Heart right ventricle (tissue), 16 donors: ENCODE results near the gene BTLA. TPM values are rescaled to one million over a fixed set of nuclear protein-coding genes. Genes with fewer than 3 reads are reported as not detected.

Experiments used
- ATAC-seq, 8 donors: fragments of 200-7000 bp; cut with Tn5 transposase; one replicate each; pipeline ENCODE4 v1.9.1; 2020; ENCODE audit warnings: mild to moderate bottlenecking in 8 of 8, moderate library complexity in 8 of 8, moderate number of reproducible peaks in 1 of 8
- DNase-seq, 2 donors: peaks; one replicate each; pipeline ENCODE4 v3.0.0-alpha.2; 2020
- H3K27ac ChIP-seq, 10 donors: fragments of 200-600 bp; sonication (generic) in 2 of 10; one replicate each; pipeline versions ENCODE4 v1.5.0 to v1.8.0; 2020 to 2022; ENCODE audit warnings: mild to moderate bottlenecking in 3 of 10
- H3K27me3 ChIP-seq, 7 donors: fragments of 200-600 bp; one replicate each; pipeline ENCODE4 v1.8.0; 2021 to 2022; ENCODE audit warnings: mild to moderate bottlenecking in 2 of 7
- H3K36me3 ChIP-seq, 9 donors: fragments of 200-600 bp; sonication (generic) in 1 of 9; one replicate each; pipeline versions ENCODE4 v1.5.0 to v1.8.0; 2020 to 2022; ENCODE audit warnings: mild to moderate bottlenecking in 2 of 9
- H3K4me1 ChIP-seq, 9 donors: fragments of 200-600 bp; sonication (generic) in 1 of 9; one replicate each; pipeline versions ENCODE4 v1.5.0 to v1.8.0; 2020 to 2022; ENCODE audit warnings: mild to moderate bottlenecking in 4 of 9
- H3K4me3 ChIP-seq, 10 donors: fragments of 200-600 bp; sonication (generic) in 2 of 10; one replicate each; pipeline versions ENCODE4 v1.5.0 to v1.8.0; 2020 to 2022; ENCODE audit warnings: mild to moderate bottlenecking in 7 of 10, moderate library complexity in 2 of 10
- H3K9me3 ChIP-seq, 11 donors: fragments of 200-600 bp in 10 of 11; sonication (generic) in 2 of 11; one replicate each; pipeline versions ENCODE4 v1.5.0 to v1.8.0; 2013 to 2022; ENCODE audit warnings: mild to moderate bottlenecking in 2 of 11, control low read depth in 1 of 11, moderate library complexity in 1 of 11
- CTCF ChIP-seq, 9 donors: fragments of 200-600 bp; sonication (generic) in 2 of 9; IDR thresholded peaks; one replicate each; pipeline versions ENCODE4 v1.5.0 to v1.8.0; 2021 to 2022; ENCODE audit warnings: antibody characterized with exemption in 9 of 9, mild to moderate bottlenecking in 5 of 9, moderate library complexity in 1 of 9
- WGBS, 2 donors: extraction: QIAGEN DNeasy Blood & Tissue Kit; methylation state at CpG; one replicate each; pipeline ENCODE4 v1.1.7; 2013; ENCODE audit warnings: inconsistent platforms in 1 of 2; 5-methylcytosine and 5-hydroxymethylcytosine counted together
- intact Hi-C, 10 donors: fragments of 100-400 bp; cut with DNase I; formaldehyde crosslinking; loops; one replicate each; pipeline versions ENCODE4 v1.11.1 to v1.14.2; 2022
- polyA plus RNA-seq, 2 donors: library from polyadenylated mRNA; stranded (reverse); fragments of 200-250 nt; gene quantifications; one replicate each; pipeline ENCODE4 v1.2.3, GENCODE V29; 2013
- total RNA-seq, 10 donors: library from RNA; stranded (reverse); fragmentation: NEBNext Ultra II Directional in 3 of 10; extraction: Animal tissue kit (Norgen Biotek cat#: 25700) in 3 of 10; gene quantifications; one replicate each; pipeline versions ENCODE4 v1.2.1 to v1.2.4, GENCODE V29; 2021 to 2023
- donor health status: Arrhythmogenic right ventricular cardiomyopathy.
- donor health status: ischemic (EF 13 %, LVEDD 7.1; RV severe dilation, severe dysfunction).
- donor health status: healthy with polysubstance abuse.
- donor health status: DM: no; HTN: yes; CAD: no.
- donor health status: DM: no; HTN: no; CAD: no.
- donor health status: ischemic (EF 25% LVEDD 6.9; RV normal size, moderate dysfunction).
- donor health status: ischemic (EF 25% LVEDD 5.7; RV mildly dilated, moderate dysfunction).
- donor health status: healthy.
- donor health status: DM: yes; HTN: yes; CAD: no.
- donor health status: Ischemic cardiomyopathy.
- donor health status: ischemic (EF 35%, LVEDD 5.7; RV mildly dilated, moderate dysfunction).
- donor health status: nonischemic (EF 11% LVEDD 7.7; RV severe dilation, severe dysfunction).
- donor health status: DM: yes; HTN: yes; CAD: no.
- donor health status: PGD.
- donor health status: ischemic (EF 29% LVEDD 5.4; RV normal size, mild dysfunction).
- donor health status: nonischemic (EF 23%, LVEDD 6.1; RV moderate dilation, normal function).

BTLA gene
- total and polyA plus RNA-seq, 12 donors = 0.03 to 0.97 (median 0.07) TPM; not detected in 7

- H3K9me3 ChIP-seq = no peaks in the 10 kb centered on the region
- 65 to 80% methylated on average over 1 of the region's 1 CpG for WGBS, 2 donors
- intact Hi-C loops = no loop called here
- H3K27ac ChIP-seq = no peak overlapping the region
- peaks cover 0 to 8% (median 0%) of the 10 kb centered on the region in 9 donors for H3K4me1 ChIP-seq
- H3K36me3 ChIP-seq = no peaks in the 10 kb centered on the region
- H3K27me3 ChIP-seq = no peaks in the 10 kb centered on the region
- no peak for TF ChIP-seq CTCF (IDR thresholded peaks at IDR 0.05)
- no peak overlapping the region for H3K4me3 ChIP-seq
- ATAC-seq = no peak
- no peak for DNase-seq
These were observed 16.6 kb downstream of the BTLA start for GRCh38 chr3:112482675-112483074.

GRCh38 chr3:112481302-112481721 is 18.0 kb downstream of the BTLA start:
- peaks cover 0 to 13% (median 0%) of the 10 kb centered on the region in 9 donors for H3K4me1 ChIP-seq
- H3K4me3 ChIP-seq = no peak overlapping the region
- DNase-seq (no peak), ATAC-seq (no peak)
- no peaks in the 10 kb centered on the region for H3K9me3 ChIP-seq
- intact Hi-C loops = no loop called here
- no peaks in the 10 kb centered on the region for H3K36me3 ChIP-seq
- no peaks in the 10 kb centered on the region for H3K27me3 ChIP-seq
- no peak for TF ChIP-seq CTCF (IDR thresholded peaks at IDR 0.05)
- no peak overlapping the region for H3K27ac ChIP-seq

- ATAC-seq = no peak
- WGBS, 2 donors = 76 to 80% methylated on average over 1 of the region's 1 CpG
- intact Hi-C loops = no loop called here
These were observed 21.4 kb downstream of the BTLA start for GRCh38 chr3:112477891-112478290.

GRCh38 chr3:112476346-112476745 is 22.9 kb downstream of the BTLA start:
- H3K36me3 ChIP-seq = no peaks in the 10 kb centered on the region
- no peak for TF ChIP-seq CTCF (IDR thresholded peaks at IDR 0.05)
- no peaks in the 10 kb centered on the region for H3K9me3 ChIP-seq
- H3K27me3 ChIP-seq = no peaks in the 10 kb centered on the region
- no peak for DNase-seq
- intact Hi-C loops = no loop called here
- no peak for ATAC-seq
- H3K27ac ChIP-seq = no peak overlapping the region
- no peak overlapping the region for H3K4me3 ChIP-seq
- 85 to 94% methylated on average over 1 of the region's 1 CpG for WGBS, 2 donors
- H3K4me1 ChIP-seq = peaks cover 0 to 47% (median 10%) of the 10 kb centered on the region in 9 donors

More at GRCh38 chr3:112477891-112478290, 21.4 kb downstream of the BTLA start:
- no peak overlapping the region for H3K27ac ChIP-seq
- no peak for TF ChIP-seq CTCF (IDR thresholded peaks at IDR 0.05)
- no peaks in the 10 kb centered on the region for H3K36me3 ChIP-seq
- DNase-seq = no peak
- H3K27me3 ChIP-seq = no peaks in the 10 kb centered on the region
- no peaks in the 10 kb centered on the region for H3K9me3 ChIP-seq
- H3K4me1 ChIP-seq = peaks cover 0 to 39% (median 0%) of the 10 kb centered on the region in 9 donors
- H3K4me3 ChIP-seq = no peak overlapping the region
